OCI-LY1 (cell line): ENCODE results near the gene PLEKHA4.
"Not testable (repeated sequence)": the region's sequence is repeated elsewhere in the genome, so short reads cannot be mapped to it uniquely, and the experiment has no call there.

Experiments used
- H2AFZ ChIP-seq: fragments of 200-600 bp; sonication (generic), shearing (Covaris generic); 2 replicates; pipeline ENCODE4 v1.6.0; 2014; ENCODE audit warnings: antibody characterized with exemption, mild to moderate bottlenecking, low read length
- H3F3A ChIP-seq: fragments of 200-600 bp; sonication (generic), shearing (Covaris generic); 2 replicates; pipeline ENCODE4 v1.6.0; 2014; ENCODE audit warnings: mild to moderate bottlenecking, antibody characterized with exemption, low read length, moderate library complexity; ENCODE audit not compliant: insufficient read depth
- H3K27ac ChIP-seq: fragments of 200-600 bp; sonication (generic); 2 replicates; pipeline ENCODE4 v1.5.1; 2014; ENCODE audit warnings: low read length, mixed run types, mild to moderate bottlenecking, low read depth; ENCODE audit not compliant: poor library complexity, severe bottlenecking
- H3K27me3 ChIP-seq: fragments of 200-600 bp; sonication (generic); 2 replicates; pipeline ENCODE4 v1.6.0; 2014; ENCODE audit warnings: antibody characterized with exemption, mild to moderate bottlenecking, low read length, moderate library complexity; ENCODE audit not compliant: insufficient read depth
- H3K36me3 ChIP-seq: fragments of 200-600 bp; sonication (generic); 2 replicates; pipeline ENCODE4 v1.6.1; 2014; ENCODE audit warnings: mild to moderate bottlenecking, antibody characterized with exemption, low read length, moderate library complexity, mixed read lengths; ENCODE audit not compliant: insufficient read depth
- H3K4me1 ChIP-seq: fragments of 200-600 bp; sonication (generic); 2 replicates; pipeline ENCODE4 v1.5.1; 2014; ENCODE audit warnings: mild to moderate bottlenecking, low read length, moderate library complexity; ENCODE audit not compliant: insufficient read depth, severe bottlenecking
- H3K4me2 ChIP-seq: fragments of 200-600 bp; sonication (generic), shearing (Covaris generic); 2 replicates; pipeline ENCODE4 v1.6.1; 2014; ENCODE audit warnings: low read length
- H3K4me3 ChIP-seq: fragments of 200-600 bp; sonication (generic); 2 replicates; pipeline ENCODE4 v1.5.1; 2014; ENCODE audit warnings: low read length, low read depth, mild to moderate bottlenecking, mixed read lengths; ENCODE audit not compliant: poor library complexity, severe bottlenecking
- H3K79me2 ChIP-seq: fragments of 200-600 bp; shearing (Covaris generic); 2 replicates; pipeline ENCODE4 v1.6.1; 2016; ENCODE audit warnings: mixed run types, low read length, mixed read lengths; ENCODE audit not compliant: insufficient read depth
- H3K9ac ChIP-seq: fragments of 200-600 bp; sonication (generic), shearing (Covaris generic); 2 replicates; pipeline ENCODE4 v1.6.1; 2014; ENCODE audit warnings: mild to moderate bottlenecking, low read length, mixed read lengths
- H3K9me2 ChIP-seq: fragments of 200-600 bp; sonication (generic), shearing (Covaris generic); 2 replicates; pipeline ENCODE4 v1.6.1; 2014; ENCODE audit warnings: low read depth, mild to moderate bottlenecking, low read length, mixed read lengths
- H3K9me3 ChIP-seq: fragments of 200-600 bp; shearing (Covaris generic); 2 replicates; pipeline ENCODE4 v1.6.1; 2014; ENCODE audit warnings: low read length, mixed read lengths
- H4K20me1 ChIP-seq: fragments of 200-600 bp; sonication (generic), shearing (Covaris generic); 2 replicates; pipeline ENCODE4 v1.6.0; 2016; ENCODE audit warnings: mild to moderate bottlenecking, low read length; ENCODE audit not compliant: insufficient read depth
- EZH2 ChIP-seq: fragments of 200-600 bp; sonication (generic), shearing (Covaris generic); IDR thresholded peaks from 2 replicates; pipeline ENCODE4 v1.8.0; 2017; ENCODE audit warnings: borderline replicate concordance, mixed run types, mild to moderate bottlenecking, antibody characterized with exemption, low read length, moderate library complexity, mixed read lengths
- TF ChIP-seq, protein P1 (sequence below): fragments of 200-600 bp; sonication (generic), shearing (Covaris generic); IDR thresholded peaks from 2 replicates; pipeline ENCODE4 v1.5.1; 2017; ENCODE audit warnings: mild to moderate bottlenecking, antibody characterized with exemption, low read length, moderate library complexity, mixed read lengths

The PLEKHA4 gene

DNA sequence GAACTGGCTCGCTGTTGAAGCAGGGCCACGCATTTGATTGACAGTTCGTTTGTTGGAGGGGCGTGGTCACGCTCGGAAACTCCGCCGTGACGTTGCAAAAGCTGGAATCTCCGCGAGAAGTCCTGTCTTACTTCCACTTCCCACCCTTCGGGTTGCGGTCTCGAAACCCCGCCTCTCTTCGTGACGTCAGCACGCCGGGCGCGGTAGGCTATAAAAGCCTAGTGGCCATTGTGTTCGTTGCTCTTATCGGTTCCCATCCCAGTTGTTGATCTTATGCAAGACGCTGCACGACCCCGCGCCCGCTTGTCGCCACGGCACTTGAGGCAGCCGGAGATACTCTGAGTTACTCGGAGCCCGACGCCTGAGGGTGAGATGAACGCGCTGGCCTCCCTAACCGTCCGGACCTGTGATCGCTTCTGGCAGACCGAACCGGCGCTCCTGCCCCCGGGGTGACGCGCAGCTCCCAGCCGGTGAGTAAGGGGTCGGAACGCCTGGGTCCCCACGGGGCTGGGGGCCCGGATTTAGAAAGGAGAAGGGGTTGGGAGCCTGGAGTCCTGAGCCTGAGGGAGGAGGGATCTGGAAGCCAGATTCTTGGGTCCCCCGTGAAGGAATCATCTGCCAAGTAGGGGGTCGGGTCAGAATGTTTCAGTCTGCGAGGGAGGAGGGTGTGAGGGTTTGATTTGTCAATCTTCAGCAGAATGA, 3.9 kb upstream of the PLEKHA4 start, which contains the start of gene PPP1R15A:
Gene PPP1R15A (plus strand): TSS at position 240 of the 702 bp plus-strand sequence. CDS start 813 bp downstream, outside the sequence.
- Histone ChIP-seq H3K9ac (peak within 1 kb of the TSS; percentile 93), H3K27me3 (peaks cover 13% of the 10 kb centered on the region), H3K79me2 (no peaks in the 10 kb centered on the region), H3K36me3 (peaks cover 6% of the 10 kb centered on the region; the same call in 1 of the 2 replicates), H3K4me3 (peak within 1 kb of the TSS; percentile 90), H2AFZ (no peak within 1 kb of the TSS), H3K9me2 (no peaks in the 10 kb centered on the region), H3F3A (no peaks in the 10 kb centered on the region), H4K20me1 (no peaks in the 10 kb centered on the region), H3K4me2 (peak within 1 kb of the TSS; percentile 92), H3K27ac (peak within 1 kb of the TSS; percentile 71), H3K9me3 (no peaks in the 10 kb centered on the region), H3K4me1 (peaks cover 36% of the 10 kb centered on the region)
- TF ChIP-seq EZH2, result no peak
- TF ChIP-seq, protein P1, sequence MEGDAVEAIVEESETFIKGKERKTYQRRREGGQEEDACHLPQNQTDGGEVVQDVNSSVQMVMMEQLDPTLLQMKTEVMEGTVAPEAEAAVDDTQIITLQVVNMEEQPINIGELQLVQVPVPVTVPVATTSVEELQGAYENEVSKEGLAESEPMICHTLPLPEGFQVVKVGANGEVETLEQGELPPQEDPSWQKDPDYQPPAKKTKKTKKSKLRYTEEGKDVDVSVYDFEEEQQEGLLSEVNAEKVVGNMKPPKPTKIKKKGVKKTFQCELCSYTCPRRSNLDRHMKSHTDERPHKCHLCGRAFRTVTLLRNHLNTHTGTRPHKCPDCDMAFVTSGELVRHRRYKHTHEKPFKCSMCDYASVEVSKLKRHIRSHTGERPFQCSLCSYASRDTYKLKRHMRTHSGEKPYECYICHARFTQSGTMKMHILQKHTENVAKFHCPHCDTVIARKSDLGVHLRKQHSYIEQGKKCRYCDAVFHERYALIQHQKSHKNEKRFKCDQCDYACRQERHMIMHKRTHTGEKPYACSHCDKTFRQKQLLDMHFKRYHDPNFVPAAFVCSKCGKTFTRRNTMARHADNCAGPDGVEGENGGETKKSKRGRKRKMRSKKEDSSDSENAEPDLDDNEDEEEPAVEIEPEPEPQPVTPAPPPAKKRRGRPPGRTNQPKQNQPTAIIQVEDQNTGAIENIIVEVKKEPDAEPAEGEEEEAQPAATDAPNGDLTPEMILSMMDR, result no peak

DNA sequence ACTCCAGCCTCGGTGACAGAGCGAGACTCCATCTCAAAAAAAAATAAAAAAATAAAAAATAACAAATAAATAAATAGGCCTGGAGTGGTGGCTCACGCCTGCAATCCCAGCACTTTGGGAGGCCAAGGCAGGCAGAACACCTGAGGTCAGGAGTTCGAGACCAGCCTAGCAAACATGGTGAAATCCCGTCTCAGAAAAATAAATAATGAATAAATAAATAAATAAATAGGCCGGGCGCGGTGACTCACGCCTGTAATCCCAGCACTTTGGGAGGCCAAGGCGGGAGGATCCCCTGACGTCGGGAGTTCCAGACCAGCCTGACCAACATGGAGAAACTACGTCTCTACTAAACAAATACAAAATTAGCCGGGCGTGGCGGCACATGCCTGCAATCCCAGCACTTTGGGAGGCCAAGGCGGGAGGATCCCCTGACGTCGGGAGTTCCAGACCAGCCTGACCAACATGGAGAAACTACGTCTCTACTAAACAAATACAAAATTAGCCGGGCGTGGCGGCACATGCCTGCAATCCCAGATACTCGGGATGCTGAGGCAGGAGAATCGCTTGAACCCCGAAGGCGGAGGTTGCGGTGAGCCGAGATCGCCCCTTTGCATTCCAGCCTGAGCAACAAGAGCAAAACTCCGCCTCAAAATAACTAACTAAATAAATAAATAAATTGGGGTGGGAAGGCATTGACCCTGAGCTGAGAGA, 3.2 kb upstream of the PLEKHA4 start:
- not testable (repeated sequence) for H2AFZ ChIP-seq, H4K20me1 ChIP-seq, H3K79me2 ChIP-seq, H3F3A ChIP-seq, H3K9me3 ChIP-seq, H3K36me3 ChIP-seq, H3K27ac ChIP-seq, H3K9me2 ChIP-seq
- peaks cover 37% of the 10 kb centered on the region for H3K4me1 ChIP-seq
- H3K9ac ChIP-seq, result peak overlapping the region; percentile 49; the same call in 1 of the 2 replicates
- peak overlapping the region; percentile 90 for H3K4me3 ChIP-seq
- peaks cover 20% of the 10 kb centered on the region for H3K27me3 ChIP-seq
- H3K4me2 ChIP-seq, result peak overlapping the region; percentile 92

DNA sequence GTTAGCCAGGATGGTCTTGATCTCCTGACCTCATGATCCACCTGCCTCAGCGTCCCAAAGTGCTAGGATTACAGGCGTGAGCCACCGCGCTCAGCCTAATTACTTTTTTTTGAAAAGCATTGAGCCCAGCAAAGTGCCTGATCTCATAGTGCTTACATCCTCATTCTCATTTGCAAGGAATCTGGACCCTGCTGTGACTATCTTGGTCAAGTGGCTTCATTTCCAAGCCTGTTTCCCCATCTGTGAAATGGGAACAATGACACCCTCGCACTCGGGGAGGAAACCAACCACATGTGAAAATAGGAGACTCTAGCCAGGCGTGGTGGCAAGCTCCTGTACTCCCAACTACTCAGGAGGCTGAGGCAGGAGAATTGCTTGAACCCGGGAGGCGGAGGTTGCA, 1.6 kb upstream of the PLEKHA4 start:
- no peak for TF ChIP-seq EZH2
- TF ChIP-seq, protein P1, result no peak
- H3K4me2 ChIP-seq, result no peak overlapping the region
- peaks cover 31% of the 10 kb centered on the region for H3K4me1 ChIP-seq

More for the DNA sequence above, 1.6 kb upstream of the PLEKHA4 start:
- Histone ChIP-seq H4K20me1 (no peaks in the 10 kb centered on the region), H3K4me3 (no peak overlapping the region), H3K36me3 (peaks cover 6% of the 10 kb centered on the region; the same call in 1 of the 2 replicates), H3K27ac (no peak overlapping the region), H3F3A (no peaks in the 10 kb centered on the region), H3K9me3 (no peaks in the 10 kb centered on the region), H3K9me2 (no peaks in the 10 kb centered on the region), H3K27me3 (peaks cover 25% of the 10 kb centered on the region), H3K79me2 (no peaks in the 10 kb centered on the region), H2AFZ (no peak overlapping the region), H3K9ac (no peak overlapping the region)
